ENCODE results near the gene ACVR1. TPM values are rescaled to one million over a fixed set of nuclear protein-coding genes. Genes with fewer than 3 reads are reported as not detected.
A peak's percentile ranks its signal among the peaks of the same experiment; 100 is the strongest.

The ACVR1 gene
- total RNA-seq, 2 experiments from 2014 or later: 19.0 to 20.8 TPM

DNA sequence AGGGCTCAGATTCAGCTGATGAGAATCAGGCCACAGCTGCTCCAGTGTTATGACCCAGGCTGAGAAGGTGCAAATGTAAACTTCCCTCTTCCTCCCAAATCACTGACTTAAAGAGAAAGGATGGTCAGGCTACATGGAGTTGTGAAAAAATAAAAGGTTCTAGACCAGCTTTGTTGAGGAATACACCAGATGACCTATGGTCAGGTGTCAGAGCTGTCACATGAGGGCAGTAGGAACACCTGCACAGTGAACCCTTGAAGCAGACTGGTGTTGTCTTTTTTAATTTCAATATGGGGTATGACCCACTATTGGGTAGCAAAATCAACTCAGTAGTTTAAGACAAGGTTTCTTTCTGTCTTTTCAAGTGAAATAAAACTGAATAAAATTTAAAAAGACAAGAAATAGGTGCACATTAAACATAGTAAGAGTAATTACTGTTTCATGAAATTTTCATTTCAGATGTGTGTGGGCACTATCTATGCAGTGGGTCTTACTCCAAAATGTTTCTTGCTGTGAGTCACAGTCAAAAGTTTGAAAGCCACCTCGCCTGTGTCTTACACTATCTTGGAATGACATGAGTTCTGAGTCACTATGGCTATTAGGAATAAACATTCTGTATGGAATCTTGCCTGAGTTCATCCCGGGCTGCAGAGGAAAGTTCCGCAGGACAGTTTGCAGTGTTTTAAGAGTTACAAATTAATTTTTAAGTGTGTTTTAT lies 83.6 kb downstream of the ACVR1 start:
- Mint-ChIP-seq H3K9me3 (no peaks in the 10 kb centered on the region), H3K4me1 (ENCODE audit: low read depth) (peaks cover 21% of the 10 kb centered on the region), H3K4me3 (no peak overlapping the region), H3K27me3 (ENCODE audit: low read depth) (no peaks in the 10 kb centered on the region), H3K36me3 (ENCODE audit: low read depth) (peaks cover 8% of the 10 kb centered on the region), H3K27ac (no peak overlapping the region)
- DNase-seq: no peak
- CTCF ChIA-PET: interaction anchor here (1.0 kb wide), 1 partner anchor 12 kb away, joined by 5 read pairs; no protein-coding TSS in a partner anchor
- intact Hi-C loops (cut with micrococcal nuclease): no loop called here

DNA sequence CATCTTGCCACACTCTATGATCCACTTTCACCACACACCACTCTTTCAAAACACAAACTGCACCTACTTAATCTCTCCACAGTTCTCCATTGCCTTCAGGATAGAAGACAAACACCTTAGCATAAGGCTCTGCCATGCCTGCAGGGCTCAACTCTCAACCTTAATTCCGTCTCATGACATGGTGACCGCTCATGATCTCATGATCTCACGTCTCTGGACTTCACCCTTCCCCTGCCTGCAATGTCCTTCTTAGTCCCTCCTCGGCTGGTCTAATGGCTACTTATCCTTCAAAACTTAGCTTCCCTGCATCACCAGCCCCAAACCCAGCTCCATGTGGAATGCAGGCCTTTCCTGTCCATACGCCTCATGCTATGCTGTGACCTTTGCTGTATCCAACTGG lies 85.3 kb downstream of the ACVR1 start:
- Mint-ChIP-seq H3K36me3 (ENCODE audit: low read depth) (peaks cover 7% of the 10 kb centered on the region), H3K4me1 (ENCODE audit: low read depth) (peaks cover 21% of the 10 kb centered on the region)
- intact Hi-C loops (cut with micrococcal nuclease): no loop called here

DNA sequence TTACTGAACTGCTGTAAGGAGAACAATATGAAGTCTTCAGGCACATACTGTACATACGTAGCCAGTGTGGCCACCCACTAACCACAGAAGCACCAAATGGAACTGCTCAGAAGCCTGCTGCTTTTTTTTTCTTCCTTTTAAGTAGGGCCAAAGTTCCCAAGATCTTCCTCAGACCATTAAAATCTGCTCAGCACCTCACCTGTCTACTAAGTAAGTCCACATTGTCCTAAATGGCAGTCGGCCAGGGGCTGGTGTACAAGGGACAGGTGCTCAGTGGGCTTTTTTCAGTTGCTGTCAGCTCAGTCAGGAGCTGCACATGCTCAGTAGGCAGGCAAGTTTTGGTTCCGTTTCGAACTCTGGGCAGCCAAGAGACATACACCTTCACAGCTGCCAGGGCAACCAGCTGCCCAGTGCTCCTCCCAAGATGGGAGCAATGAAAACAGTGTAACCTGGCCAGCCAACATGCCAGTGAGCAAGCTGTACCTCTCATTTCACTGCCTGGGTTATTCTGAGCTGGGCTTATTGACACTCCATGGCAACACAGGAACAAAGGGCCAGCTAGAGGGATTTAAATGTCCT lies 86.1 kb downstream of the ACVR1 start:
- H3K4me1 Mint-ChIP-seq (ENCODE audit: low read depth): peaks cover 21% of the 10 kb centered on the region
- H3K4me3 Mint-ChIP-seq: no peak overlapping the region
- intact Hi-C loops (cut with micrococcal nuclease): loop anchor here (10.0 kb wide), 1 partner anchor 955 kb away; no protein-coding TSS in a partner anchor
- H3K36me3 Mint-ChIP-seq (ENCODE audit: low read depth): peaks cover 7% of the 10 kb centered on the region
- no peaks in the 10 kb centered on the region for H3K27me3 Mint-ChIP-seq (ENCODE audit: low read depth)
- no peaks in the 10 kb centered on the region for H3K9me3 Mint-ChIP-seq
- no peak overlapping the region for H3K27ac Mint-ChIP-seq
- no peak for DNase-seq
- CTCF ChIA-PET: no interaction called here

More for the DNA sequence above, 85.3 kb downstream of the ACVR1 start:
- Mint-ChIP-seq H3K9me3 (no peaks in the 10 kb centered on the region), H3K4me3 (no peak overlapping the region), H3K27ac (no peak overlapping the region), H3K27me3 (ENCODE audit: low read depth) (no peaks in the 10 kb centered on the region)
- DNase-seq: no peak
- CTCF ChIA-PET: no interaction called here

DNA sequence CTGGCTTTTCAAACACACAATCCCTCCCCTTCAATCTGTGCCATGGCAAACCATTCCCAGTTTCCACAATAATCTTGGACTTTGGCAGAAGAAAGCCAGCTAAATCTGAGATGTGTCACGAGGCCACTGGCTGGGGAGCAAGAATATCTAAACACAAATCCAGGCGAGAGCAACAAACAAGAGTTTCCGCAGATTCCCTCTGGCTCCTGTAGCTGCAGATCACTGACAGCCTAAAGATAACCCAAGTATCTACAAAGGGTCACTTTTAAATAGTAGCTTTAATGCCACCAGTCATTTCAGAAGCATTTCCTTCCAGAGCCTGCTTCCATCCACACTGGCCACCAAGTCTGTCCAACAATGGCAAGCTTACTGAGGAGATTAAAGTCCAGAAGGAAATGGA lies 86.9 kb downstream of the ACVR1 start:
- Mint-ChIP-seq H3K9me3 (no peaks in the 10 kb centered on the region), H3K27me3 (ENCODE audit: low read depth) (no peaks in the 10 kb centered on the region), H3K4me3 (no peak overlapping the region), H3K27ac (no peak overlapping the region), H3K36me3 (ENCODE audit: low read depth) (peaks cover 7% of the 10 kb centered on the region), H3K4me1 (ENCODE audit: low read depth) (peaks cover 28% of the 10 kb centered on the region)
- no peak for DNase-seq
- intact Hi-C loops (cut with micrococcal nuclease): loop anchor here (10.0 kb wide), 1 partner anchor 956 kb away; no protein-coding TSS in a partner anchor
- CTCF ChIA-PET: interaction anchor here (0.7 to 1.0 kb wide), 2 partner anchors 219 to 223 kb away, joined by 3 to 4 read pairs; no protein-coding TSS in a partner anchor

DNA sequence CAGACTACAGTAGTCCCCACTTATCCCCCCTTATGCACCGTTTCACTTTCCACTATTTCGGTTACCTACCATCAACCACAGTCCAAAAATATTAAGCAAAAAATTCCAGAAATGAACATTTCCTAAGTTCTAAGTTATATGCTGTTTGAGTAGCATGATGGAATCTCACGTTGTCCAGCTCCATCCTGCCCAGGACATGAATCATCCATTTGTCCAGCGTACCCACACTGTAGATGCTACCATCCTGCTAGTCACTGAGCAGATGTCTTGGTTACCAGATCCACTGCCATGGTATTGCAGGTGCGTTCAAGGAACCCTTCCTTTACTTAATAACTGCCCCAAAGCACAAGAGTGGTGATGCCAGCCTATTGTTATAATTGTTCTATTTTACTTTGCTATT lies 87.9 kb downstream of the ACVR1 start:
- H3K27ac Mint-ChIP-seq: no peak overlapping the region
- CTCF ChIA-PET: interaction anchor here (0.7 kb wide), 1 partner anchor 484 kb away, joined by 3 read pairs; no protein-coding TSS in a partner anchor
- H3K27me3 Mint-ChIP-seq (ENCODE audit: low read depth): no peaks in the 10 kb centered on the region
- peaks cover 5% of the 10 kb centered on the region for H3K36me3 Mint-ChIP-seq (ENCODE audit: low read depth)
- H3K9me3 Mint-ChIP-seq: no peaks in the 10 kb centered on the region
- H3K4me3 Mint-ChIP-seq: no peak overlapping the region
- intact Hi-C loops (cut with micrococcal nuclease): loop anchor here (10.0 kb wide), 1 partner anchor 957 kb away; no protein-coding TSS in a partner anchor
- peaks cover 31% of the 10 kb centered on the region for H3K4me1 Mint-ChIP-seq (ENCODE audit: low read depth)
- DNase-seq: no peak

DNA sequence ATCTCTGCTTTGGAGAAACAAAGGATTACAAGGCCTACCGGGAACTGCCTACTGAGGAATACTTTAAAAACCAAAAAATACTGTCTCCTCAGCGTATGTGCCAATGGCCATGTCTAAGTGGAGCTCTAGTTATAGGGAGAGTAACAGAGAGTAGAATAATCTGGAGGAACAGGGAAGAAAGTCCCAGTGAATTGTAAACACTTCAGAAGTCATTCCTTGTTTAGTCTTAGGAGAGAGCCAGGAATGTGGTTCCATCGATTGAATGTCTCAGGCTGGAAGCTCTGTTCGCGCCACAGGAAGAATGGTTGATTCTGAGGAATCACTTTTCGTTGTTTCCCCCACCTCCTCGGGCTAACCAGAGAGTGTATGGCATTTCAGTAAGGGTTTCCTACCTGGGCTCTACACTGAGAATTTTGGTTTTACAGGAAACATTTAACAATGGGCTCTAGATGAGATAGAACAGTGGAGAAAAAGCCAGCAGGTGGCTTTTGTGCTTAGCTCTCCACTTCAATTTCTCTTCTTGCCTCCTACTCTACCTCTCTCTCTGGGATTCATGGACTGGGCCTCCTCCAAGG lies 88.7 kb downstream of the ACVR1 start:
- DNase-seq: no peak
- Mint-ChIP-seq H3K27ac (no peak overlapping the region), H3K36me3 (ENCODE audit: low read depth) (peaks cover 5% of the 10 kb centered on the region), H3K4me3 (no peak overlapping the region), H3K4me1 (ENCODE audit: low read depth) (peaks cover 31% of the 10 kb centered on the region), H3K27me3 (ENCODE audit: low read depth) (no peaks in the 10 kb centered on the region), H3K9me3 (no peaks in the 10 kb centered on the region)
- CTCF ChIA-PET: interaction anchor here (1.1 kb wide), 1 partner anchor 220 kb away, joined by 3 read pairs; no protein-coding TSS in a partner anchor
- intact Hi-C loops (cut with micrococcal nuclease): loop anchor here (10.0 kb wide), 1 partner anchor 957 kb away; no protein-coding TSS in a partner anchor

DNA sequence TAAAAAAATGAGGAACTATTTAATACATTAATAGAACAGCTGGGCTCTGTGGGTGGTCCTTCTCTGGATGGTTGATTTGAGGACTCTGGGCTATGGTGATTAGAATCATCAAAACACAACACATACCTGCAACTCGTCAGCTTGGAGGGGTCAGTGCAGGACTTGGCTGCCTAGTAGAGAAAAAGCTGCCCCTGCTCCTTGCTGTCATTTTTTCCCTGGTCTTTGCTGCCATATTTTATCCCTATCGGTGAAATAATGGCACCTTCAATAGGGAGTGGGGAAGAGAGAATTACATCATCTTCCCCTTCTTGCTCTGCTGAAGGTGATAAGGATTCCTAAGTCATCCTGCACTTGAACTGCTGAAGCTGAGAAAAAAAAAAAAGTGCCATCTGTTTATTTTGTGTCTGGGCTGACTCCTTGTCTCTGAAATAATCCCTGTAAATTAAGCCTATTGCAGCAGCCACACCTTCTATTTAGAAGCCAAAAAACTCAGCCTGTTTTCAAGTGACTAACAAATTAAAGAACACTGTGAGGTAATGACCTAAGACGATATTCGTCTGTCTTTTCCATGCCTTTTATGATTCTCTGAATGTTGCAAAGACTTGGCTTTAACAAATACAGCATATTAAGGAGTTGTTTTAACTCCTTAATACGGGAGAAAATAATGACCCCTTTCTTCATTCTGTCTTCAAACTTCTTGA lies 89.3 kb downstream of the ACVR1 start:
- Mint-ChIP-seq H3K4me1 (ENCODE audit: low read depth) (peaks cover 38% of the 10 kb centered on the region), H3K4me3 (no peak overlapping the region), H3K27me3 (ENCODE audit: low read depth) (no peaks in the 10 kb centered on the region), H3K27ac (no peak overlapping the region), H3K9me3 (no peaks in the 10 kb centered on the region), H3K36me3 (ENCODE audit: low read depth) (peaks cover 5% of the 10 kb centered on the region)
- intact Hi-C loops (cut with micrococcal nuclease): loop anchor here (10.0 kb wide), 1 partner anchor 958 kb away; no protein-coding TSS in a partner anchor
- CTCF ChIA-PET: interaction anchor here (1.1 kb wide), 1 partner anchor 220 kb away, joined by 3 read pairs; no protein-coding TSS in a partner anchor
- DNase-seq: no peak

DNA sequence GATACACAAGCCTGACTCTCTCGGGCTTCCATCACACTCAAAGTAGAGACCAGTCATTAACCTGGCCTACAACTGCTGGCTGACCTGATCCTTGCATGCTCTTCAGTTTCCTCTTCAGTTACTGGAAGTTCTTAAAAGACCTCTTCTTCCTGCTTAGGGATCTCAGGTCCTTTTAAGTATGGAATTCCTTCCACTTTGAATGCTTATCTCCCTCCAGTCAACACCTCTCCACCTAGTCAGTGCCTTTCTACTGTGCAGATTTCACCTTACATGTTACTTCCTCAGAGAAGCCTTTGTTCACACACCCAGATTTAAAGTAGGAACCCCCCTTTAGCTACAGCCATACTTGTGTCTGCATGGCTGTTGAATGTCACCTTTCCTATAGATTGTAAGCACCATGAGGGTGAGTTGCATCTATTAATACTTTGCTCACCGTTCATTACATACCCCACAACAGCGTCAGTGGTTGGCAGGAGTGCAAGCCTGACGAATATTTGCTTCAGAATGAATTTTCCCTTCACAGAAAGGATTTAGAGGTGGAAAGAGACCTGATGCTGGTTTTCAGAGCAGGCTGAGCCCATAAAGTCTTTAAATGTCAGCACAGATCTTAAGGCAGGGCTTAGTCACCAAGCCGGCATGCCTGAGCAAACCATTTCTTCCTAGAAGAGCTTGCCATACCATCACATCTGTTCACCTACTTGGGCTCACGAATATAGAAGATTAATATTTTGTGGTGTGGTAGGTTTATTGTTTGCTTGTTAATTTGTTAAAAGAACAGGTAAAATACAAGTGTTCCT lies 90.1 kb downstream of the ACVR1 start:
- no peaks in the 10 kb centered on the region for H3K9me3 Mint-ChIP-seq
- H3K27me3 Mint-ChIP-seq (ENCODE audit: low read depth): no peaks in the 10 kb centered on the region
- H3K4me3 Mint-ChIP-seq: no peak overlapping the region
- CTCF ChIA-PET: no interaction called here
- DNase-seq: no peak
- intact Hi-C loops (cut with micrococcal nuclease): loop anchor here (2.0 to 10.0 kb wide), 2 partner anchors 483 to 959 kb away; no protein-coding TSS in a partner anchor
- peaks cover 5% of the 10 kb centered on the region for H3K36me3 Mint-ChIP-seq (ENCODE audit: low read depth)
- peaks cover 43% of the 10 kb centered on the region for H3K4me1 Mint-ChIP-seq (ENCODE audit: low read depth)
- no peak overlapping the region for H3K27ac Mint-ChIP-seq

DNA sequence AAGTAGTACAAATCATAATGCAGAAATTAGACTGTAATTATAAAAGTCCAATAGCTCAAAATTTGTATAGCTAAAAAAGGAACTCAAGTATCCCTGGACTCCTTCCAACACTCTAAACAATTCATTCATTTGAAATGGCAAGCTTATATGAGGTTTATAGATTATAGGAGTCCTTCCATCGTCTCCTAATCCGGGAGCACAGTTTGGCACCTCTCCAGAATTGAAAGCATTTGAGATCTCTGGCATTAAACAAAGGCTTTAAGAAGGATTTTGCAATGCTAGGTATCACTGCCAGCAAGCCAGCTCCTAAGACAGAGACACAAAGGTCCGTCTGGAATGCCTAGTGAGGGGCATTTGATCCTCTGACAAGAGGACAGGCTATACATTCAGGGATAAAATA lies 90.9 kb downstream of the ACVR1 start:
- Mint-ChIP-seq H3K36me3 (ENCODE audit: low read depth) (peaks cover 11% of the 10 kb centered on the region), H3K27ac (no peak overlapping the region), H3K9me3 (no peaks in the 10 kb centered on the region), H3K4me1 (ENCODE audit: low read depth) (peaks cover 43% of the 10 kb centered on the region), H3K27me3 (ENCODE audit: low read depth) (no peaks in the 10 kb centered on the region), H3K4me3 (no peak overlapping the region)
- CTCF ChIA-PET: interaction anchor here (0.6 kb wide), 1 partner anchor 69 kb away, joined by 4 read pairs; no protein-coding TSS in a partner anchor
- intact Hi-C loops (cut with micrococcal nuclease): loop anchor here (2.0 to 10.0 kb wide), 2 partner anchors 482 to 960 kb away; no protein-coding TSS in a partner anchor
- no peak for DNase-seq

DNA sequence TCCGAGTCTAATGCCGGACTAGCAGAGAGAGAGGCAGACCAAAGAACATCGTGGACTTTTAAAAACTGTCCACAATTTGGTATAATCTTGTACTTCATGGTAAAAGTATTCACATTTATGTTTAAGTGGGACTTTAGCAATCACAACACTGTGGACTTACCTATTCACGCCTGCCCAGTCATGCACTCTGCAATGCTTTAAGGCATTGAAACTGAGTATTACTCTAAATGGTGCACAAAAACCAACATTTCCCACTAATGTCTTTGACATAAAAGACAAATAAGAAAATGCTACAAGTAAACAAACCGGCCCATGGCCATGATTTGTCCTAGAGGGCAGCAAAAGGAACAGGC lies 91.3 kb downstream of the ACVR1 start:
- intact Hi-C loops (cut with micrococcal nuclease): loop anchor here (1.0 to 10.0 kb wide), 5 partner anchors 54 to 960 kb away; partner anchors contain the start of gene ACVR1
- peaks cover 41% of the 10 kb centered on the region for H3K4me1 Mint-ChIP-seq (ENCODE audit: low read depth)
- no peaks in the 10 kb centered on the region for H3K27me3 Mint-ChIP-seq (ENCODE audit: low read depth)
- H3K27ac Mint-ChIP-seq: peak overlapping the region; percentile 62
- CTCF ChIA-PET: interaction anchor here (0.6 kb wide), 1 partner anchor 69 kb away, joined by 4 read pairs; no protein-coding TSS in a partner anchor
- peaks cover 14% of the 10 kb centered on the region for H3K36me3 Mint-ChIP-seq (ENCODE audit: low read depth)
- no peak for DNase-seq
- no peak overlapping the region for H3K4me3 Mint-ChIP-seq
- no peaks in the 10 kb centered on the region for H3K9me3 Mint-ChIP-seq

DNA sequence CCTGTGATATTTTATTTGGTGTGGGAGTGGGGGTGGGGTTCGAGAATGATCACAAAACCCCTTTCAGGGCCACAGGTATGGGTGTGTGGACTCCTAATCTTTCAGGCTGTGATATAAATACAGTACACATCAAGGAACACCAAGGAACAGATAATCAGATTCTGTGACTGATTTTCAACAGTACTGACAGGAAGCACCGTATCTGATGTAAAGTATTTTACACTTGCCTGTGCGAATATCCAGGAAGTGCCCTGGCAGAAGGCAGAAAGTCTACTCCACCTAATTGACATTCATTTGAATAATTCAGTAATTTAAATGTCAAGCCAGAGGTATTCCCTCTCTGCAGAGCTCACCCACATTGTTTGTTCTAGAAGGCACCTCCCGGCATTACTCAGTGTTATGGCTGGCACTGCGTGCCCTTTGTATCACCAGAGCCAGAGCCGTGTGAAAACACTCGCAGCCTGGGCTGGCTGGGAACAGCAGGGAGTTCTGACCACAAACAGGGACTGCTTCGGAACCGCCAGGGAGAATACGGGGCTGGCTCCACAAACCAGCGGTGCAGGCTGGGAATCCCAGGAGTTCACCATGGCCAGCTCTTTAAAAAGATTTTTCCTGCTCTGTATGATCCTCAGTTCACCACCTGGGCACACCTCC lies 91.8 kb downstream of the ACVR1 start:
- Mint-ChIP-seq H3K27me3 (ENCODE audit: low read depth) (no peaks in the 10 kb centered on the region), H3K36me3 (ENCODE audit: low read depth) (peaks cover 14% of the 10 kb centered on the region), H3K4me1 (ENCODE audit: low read depth) (peaks cover 38% of the 10 kb centered on the region), H3K9me3 (no peaks in the 10 kb centered on the region), H3K4me3 (no peak overlapping the region), H3K27ac (peak overlapping the region; percentile 62)
- intact Hi-C loops (cut with micrococcal nuclease): loop anchor here (1.0 to 10.0 kb wide), 5 partner anchors 54 to 961 kb away; partner anchors contain the start of gene ACVR1
- DNase-seq: peak; percentile 47
- CTCF ChIA-PET: interaction anchor here (0.6 kb wide), 1 partner anchor 70 kb away, joined by 4 read pairs; no protein-coding TSS in a partner anchor
